OCI-LY1 (cell line): ENCODE results near the gene CD320.
A peak's percentile ranks its signal among the peaks of the same experiment; 100 is the strongest.

Source experiments
- H2AFZ ChIP-seq: fragments of 200-600 bp; sonication (generic), shearing (Covaris generic); 2 replicates; pipeline ENCODE4 v1.6.0; 2014; ENCODE audit warnings: antibody characterized with exemption, mild to moderate bottlenecking, low read length
- H3F3A ChIP-seq: fragments of 200-600 bp; sonication (generic), shearing (Covaris generic); 2 replicates; pipeline ENCODE4 v1.6.0; 2014; ENCODE audit warnings: mild to moderate bottlenecking, antibody characterized with exemption, low read length, moderate library complexity; ENCODE audit not compliant: insufficient read depth
- H3K27ac ChIP-seq: fragments of 200-600 bp; sonication (generic); 2 replicates; pipeline ENCODE4 v1.5.1; 2014; ENCODE audit warnings: low read length, mixed run types, mild to moderate bottlenecking, low read depth; ENCODE audit not compliant: poor library complexity, severe bottlenecking
- H3K27me3 ChIP-seq: fragments of 200-600 bp; sonication (generic); 2 replicates; pipeline ENCODE4 v1.6.0; 2014; ENCODE audit warnings: antibody characterized with exemption, mild to moderate bottlenecking, low read length, moderate library complexity; ENCODE audit not compliant: insufficient read depth
- H3K36me3 ChIP-seq: fragments of 200-600 bp; sonication (generic); 2 replicates; pipeline ENCODE4 v1.6.1; 2014; ENCODE audit warnings: mild to moderate bottlenecking, antibody characterized with exemption, low read length, moderate library complexity, mixed read lengths; ENCODE audit not compliant: insufficient read depth
- H3K4me1 ChIP-seq: fragments of 200-600 bp; sonication (generic); 2 replicates; pipeline ENCODE4 v1.5.1; 2014; ENCODE audit warnings: mild to moderate bottlenecking, low read length, moderate library complexity; ENCODE audit not compliant: insufficient read depth, severe bottlenecking
- H3K4me2 ChIP-seq: fragments of 200-600 bp; sonication (generic), shearing (Covaris generic); 2 replicates; pipeline ENCODE4 v1.6.1; 2014; ENCODE audit warnings: low read length
- H3K4me3 ChIP-seq: fragments of 200-600 bp; sonication (generic); 2 replicates; pipeline ENCODE4 v1.5.1; 2014; ENCODE audit warnings: low read length, low read depth, mild to moderate bottlenecking, mixed read lengths; ENCODE audit not compliant: poor library complexity, severe bottlenecking
- H3K79me2 ChIP-seq: fragments of 200-600 bp; shearing (Covaris generic); 2 replicates; pipeline ENCODE4 v1.6.1; 2016; ENCODE audit warnings: mixed run types, low read length, mixed read lengths; ENCODE audit not compliant: insufficient read depth
- H3K9ac ChIP-seq: fragments of 200-600 bp; sonication (generic), shearing (Covaris generic); 2 replicates; pipeline ENCODE4 v1.6.1; 2014; ENCODE audit warnings: mild to moderate bottlenecking, low read length, mixed read lengths
- H3K9me2 ChIP-seq: fragments of 200-600 bp; sonication (generic), shearing (Covaris generic); 2 replicates; pipeline ENCODE4 v1.6.1; 2014; ENCODE audit warnings: low read depth, mild to moderate bottlenecking, low read length, mixed read lengths
- H3K9me3 ChIP-seq: fragments of 200-600 bp; shearing (Covaris generic); 2 replicates; pipeline ENCODE4 v1.6.1; 2014; ENCODE audit warnings: low read length, mixed read lengths
- H4K20me1 ChIP-seq: fragments of 200-600 bp; sonication (generic), shearing (Covaris generic); 2 replicates; pipeline ENCODE4 v1.6.0; 2016; ENCODE audit warnings: mild to moderate bottlenecking, low read length; ENCODE audit not compliant: insufficient read depth
- CTCF ChIP-seq: fragments of 200-600 bp; sonication (generic), shearing (Covaris generic); IDR thresholded peaks from 2 replicates; pipeline ENCODE4 v1.5.1; 2017; ENCODE audit warnings: mild to moderate bottlenecking, antibody characterized with exemption, low read length, moderate library complexity, mixed read lengths
- EZH2 ChIP-seq: fragments of 200-600 bp; sonication (generic), shearing (Covaris generic); IDR thresholded peaks from 2 replicates; pipeline ENCODE4 v1.8.0; 2017; ENCODE audit warnings: borderline replicate concordance, mixed run types, mild to moderate bottlenecking, antibody characterized with exemption, low read length, moderate library complexity, mixed read lengths

The CD320 gene

GRCh38 chr19:8324186-8325050, 16.3 kb upstream of the CD320 start:
- no peak overlapping the region for H3K4me3 ChIP-seq
- TF ChIP-seq CTCF (no peak; the same call in 1 of the 2 replicates), EZH2 (no peak)
- H3K4me1 ChIP-seq, result peaks cover 27% of the 10 kb centered on the region
- H3K79me2 ChIP-seq, result peaks cover 18% of the 10 kb centered on the region; the same call in 1 of the 2 replicates
- H3F3A ChIP-seq, result no peaks in the 10 kb centered on the region
- H3K4me2 ChIP-seq, result no peak overlapping the region
- no peak overlapping the region for H3K27ac ChIP-seq
- H3K9ac ChIP-seq, result no peak overlapping the region
- no peaks in the 10 kb centered on the region for H3K9me2 ChIP-seq
- H3K9me3 ChIP-seq, result no peaks in the 10 kb centered on the region
- peaks cover 31% of the 10 kb centered on the region for H3K36me3 ChIP-seq
- peaks cover 9% of the 10 kb centered on the region; the same call in 1 of the 2 replicates for H3K27me3 ChIP-seq
- H4K20me1 ChIP-seq, result no peaks in the 10 kb centered on the region
- H2AFZ ChIP-seq, result no peak overlapping the region

- H3F3A ChIP-seq, result no peaks in the 10 kb centered on the region
Measured at GRCh38 chr19:8323781-8324185, 15.6 kb upstream of the CD320 start.

GRCh38 chr19:8322638-8322997, 14.5 kb upstream of the CD320 start:
- H3K4me3 ChIP-seq, result peak overlapping the region; percentile 94
- H3K9ac ChIP-seq, result peak overlapping the region; percentile 96
- TF ChIP-seq EZH2, result no peak
- TF ChIP-seq CTCF, result no peak
- peaks cover 31% of the 10 kb centered on the region for H3K36me3 ChIP-seq
- H3K4me2 ChIP-seq, result peak overlapping the region; percentile 97
- peaks cover 31% of the 10 kb centered on the region for H3K4me1 ChIP-seq
- no peaks in the 10 kb centered on the region for H3K9me2 ChIP-seq
- peaks cover 18% of the 10 kb centered on the region; the same call in 1 of the 2 replicates for H3K79me2 ChIP-seq
- H2AFZ ChIP-seq, result no peak overlapping the region
- no peaks in the 10 kb centered on the region for H3K9me3 ChIP-seq
- H4K20me1 ChIP-seq, result no peaks in the 10 kb centered on the region
- no peak overlapping the region for H3K27ac ChIP-seq
- H3F3A ChIP-seq, result no peaks in the 10 kb centered on the region
- peaks cover 4% of the 10 kb centered on the region; the same call in 1 of the 2 replicates for H3K27me3 ChIP-seq

More at GRCh38 chr19:8323781-8324185, 15.6 kb upstream of the CD320 start:
- Histone ChIP-seq H3K27ac (no peak overlapping the region), H4K20me1 (no peaks in the 10 kb centered on the region), H3K27me3 (peaks cover 9% of the 10 kb centered on the region; the same call in 1 of the 2 replicates), H3K9ac (no peak overlapping the region), H3K4me1 (peaks cover 29% of the 10 kb centered on the region), H3K9me2 (no peaks in the 10 kb centered on the region), H2AFZ (no peak overlapping the region), H3K36me3 (peaks cover 31% of the 10 kb centered on the region), H3K4me2 (0 out of 2 replicates have a peak overlapping the region, but pooled peaks have one; percentile 97), H3K9me3 (no peaks in the 10 kb centered on the region), H3K79me2 (peaks cover 18% of the 10 kb centered on the region; the same call in 1 of the 2 replicates), H3K4me3 (no peak overlapping the region)
- TF ChIP-seq CTCF (no peak), EZH2 (no peak)
